T-cell (primary cell): ENCODE results near the gene LGR6. TPM values are rescaled to one million over a fixed set of nuclear protein-coding genes. Genes with fewer than 3 reads are reported as not detected.

Experiments used
- ATAC-seq, 4 experiments: fragments of 200-7000 bp in 3 of 4; fragments of 150-1000 bp in 1 of 4; cut with Tn5 transposase; replicated peaks in 1 of 4; 1 replicate in 3 of 4; 2 replicates in 1 of 4; pipeline ENCODE4 v1.10.0; 2021; ENCODE audit warnings: moderate library complexity in 3 of 4, mild to moderate bottlenecking in 2 of 4, moderate number of reproducible peaks in 1 of 4
- CTCF ChIA-PET, 2 donors: fragments of 300-600 bp; sonication (Branson Sonifier 250); formaldehyde crosslinking; loops; one replicate each; lab custom pipeline; 2022; ENCODE audit warnings: antibody characterized with exemption in 2 of 2; lab: Charles Lee
- POLR2A ChIA-PET, 2 donors: fragments of 300-600 bp; sonication (Branson Sonifier 250); formaldehyde crosslinking; loops; one replicate each; lab custom pipeline; 2022; ENCODE audit warnings: antibody characterized with exemption in 2 of 2; lab: Charles Lee
- DNase-seq, 35 experiments: peaks; one replicate each; pipeline versions ENCODE4 v3.0.0 to v3.0.0-alpha.2; 2013 to 2023
- H3K27ac ChIP-seq: one replicate; pipeline ENCODE4 v1.5.1; 2013; ENCODE audit warnings: low read length
- H3K27me3 ChIP-seq, 2 experiments: replicated peaks in 1 of 2; 1 replicate in 1 of 2; 2 replicates in 1 of 2; pipeline versions ENCODE4 v1.6.1 to v1.7.0; 2013; ENCODE audit warnings: low read length in 1 of 2, mixed read lengths in 1 of 2; ENCODE audit not compliant: control insufficient read depth in 2 of 2, insufficient read depth in 2 of 2; ENCODE audit errors: extremely low read depth in 1 of 2
- H3K36me3 ChIP-seq, 2 donors: 1 replicate in 1 of 2; 2 replicates in 1 of 2; pipeline versions ENCODE4 v1.6.1 to v1.7.0; 2013; ENCODE audit warnings: low read length in 1 of 2; ENCODE audit not compliant: control insufficient read depth in 2 of 2, insufficient read depth in 1 of 2; ENCODE audit errors: extremely low read depth in 1 of 2
- H3K4me1 ChIP-seq, 2 experiments: 1 replicate in 1 of 2; 2 replicates in 1 of 2; pipeline versions ENCODE4 v1.6.1 to v1.7.0; 2013; ENCODE audit warnings: low read length in 2 of 2, mixed read lengths in 1 of 2; ENCODE audit not compliant: insufficient read depth in 2 of 2, control insufficient read depth in 1 of 2; ENCODE audit errors: extremely low read depth in 1 of 2
- H3K4me3 ChIP-seq, 2 donors: 1 replicate in 1 of 2; 2 replicates in 1 of 2; pipeline versions ENCODE4 v1.5.1 to v1.7.0; 2013; ENCODE audit warnings: mild to moderate bottlenecking in 2 of 2, low read length in 1 of 2, moderate library complexity in 1 of 2; ENCODE audit not compliant: control insufficient read depth in 1 of 2; ENCODE audit errors: extremely low read depth in 1 of 2
- H3K9me3 ChIP-seq: 2 replicates; pipeline ENCODE4 v1.7.0; 2013
- H3K27ac Mint-ChIP-seq, 2 donors: one replicate each; pipeline ENCODE4 v1.8.0; 2020 to 2021; ENCODE audit warnings: mild to moderate bottlenecking in 2 of 2, mixed read lengths in 2 of 2
- H3K27me3 Mint-ChIP-seq, 2 donors: one replicate each; pipeline ENCODE4 v1.8.0; 2021 to 2022; ENCODE audit warnings: mixed read lengths in 2 of 2
- H3K36me3 Mint-ChIP-seq: one replicate; pipeline ENCODE4 v1.8.0; 2021; ENCODE audit warnings: mixed read lengths
- H3K4me1 Mint-ChIP-seq, 3 donors: one replicate each; pipeline ENCODE4 v1.8.0; 2020 to 2022; ENCODE audit warnings: mixed read lengths in 3 of 3, mild to moderate bottlenecking in 1 of 3
- H3K4me3 Mint-ChIP-seq, 3 donors: one replicate each; pipeline ENCODE4 v1.8.0; 2020 to 2022; ENCODE audit warnings: mild to moderate bottlenecking in 3 of 3, mixed read lengths in 3 of 3, moderate library complexity in 3 of 3
- H3K9me3 Mint-ChIP-seq, 3 donors: one replicate each; pipeline ENCODE4 v1.8.0; 2020 to 2022; ENCODE audit warnings: mixed read lengths in 3 of 3
- WGBS: methylation state at CpG from one replicate; pipeline ENCODE4 v1.1.5; 2013; ENCODE audit warnings: missing lambda C conversion rate; ENCODE audit not compliant: insufficient coverage; 5-methylcytosine and 5-hydroxymethylcytosine counted together
- total RNA-seq, 35 experiments: library from RNA in 6 of 35; stranded (reverse) in 6 of 35; fragments of 120-200 nt in 1 of 35; gene quantifications; one replicate each; pipeline versions ENCODE4 v1.2.1 to v1.2.4 and lab custom pipeline; 2013 to 2026

The LGR6 gene
- total RNA-seq, 5 donors from 2014 or later (not counting 1 experiment from before 2014, with no cell fraction given) = 0.58 to 13.1 (median 1.8) TPM

GRCh38 chr1:202161151-202162046, 32.2 kb upstream of the LGR6 start:
- Histone ChIP-seq H3K4me1 (peaks cover 64 to 100% of the 10 kb centered on the region in 2 experiments), H3K27me3 (no peaks in the 10 kb centered on the region), H3K9me3 (no peaks in the 10 kb centered on the region), H3K27ac (peak overlapping the region; percentile 95), H3K36me3 (peaks cover 4 to 19% of the 10 kb centered on the region in 2 donors), H3K4me3 (peak overlapping the region; percentile 72 to 95)
- ChIA-PET CTCF (no interaction called here), POLR2A (interaction anchor here in 1 of 2 donors (0.6 kb wide), 1 partner anchor 39 kb away, joined by 4 read pairs; no protein-coding TSS in a partner anchor)
- Mint-ChIP-seq H3K27ac (peak overlapping the region; percentile 99), H3K36me3 (peaks cover 3% of the 10 kb centered on the region), H3K27me3 (no peaks in the 10 kb centered on the region), H3K4me1 (peaks cover 84 to 95% (median 88%) of the 10 kb centered on the region in 3 donors), H3K4me3 (peak overlapping the region; percentile 90 to 92 (median 92)), H3K9me3 (no peaks in the 10 kb centered on the region)
- DNase-seq (no peak), ATAC-seq (no peak)
- WGBS = 13% methylated on average over 11 of the region's 22 CpGs

- ChIA-PET CTCF (no interaction called here), POLR2A (interaction anchor here in 1 of 2 donors (0.6 kb wide), 1 partner anchor 38 kb away, joined by 4 read pairs; no protein-coding TSS in a partner anchor)
- Mint-ChIP-seq H3K4me1 (peaks cover 84 to 95% (median 86%) of the 10 kb centered on the region in 3 donors), H3K27ac (peak overlapping the region; percentile 82 to 99), H3K36me3 (peaks cover 3% of the 10 kb centered on the region), H3K27me3 (no peaks in the 10 kb centered on the region), H3K4me3 (peak overlapping the region; percentile 90 to 92 (median 92)), H3K9me3 (no peaks in the 10 kb centered on the region)
- peak in 4 of 35 experiments; percentile 11 to 59 (median 34) for DNase-seq
- Histone ChIP-seq H3K9me3 (no peaks in the 10 kb centered on the region), H3K27ac (peak overlapping the region; percentile 95), H3K36me3 (peaks cover 2 to 13% of the 10 kb centered on the region in 2 donors), H3K27me3 (no peaks in the 10 kb centered on the region), H3K4me3 (peak overlapping the region; percentile 19 to 95), H3K4me1 (peaks cover 63 to 98% of the 10 kb centered on the region in 2 experiments)
- WGBS = no CpG with 5 or more reads among the region's 4 CpGs
- peak in 2 of 4 experiments; percentile 4 to 13 for ATAC-seq
Observed at GRCh38 chr1:202162047-202162417, 31.6 kb upstream of the LGR6 start.

DNA sequence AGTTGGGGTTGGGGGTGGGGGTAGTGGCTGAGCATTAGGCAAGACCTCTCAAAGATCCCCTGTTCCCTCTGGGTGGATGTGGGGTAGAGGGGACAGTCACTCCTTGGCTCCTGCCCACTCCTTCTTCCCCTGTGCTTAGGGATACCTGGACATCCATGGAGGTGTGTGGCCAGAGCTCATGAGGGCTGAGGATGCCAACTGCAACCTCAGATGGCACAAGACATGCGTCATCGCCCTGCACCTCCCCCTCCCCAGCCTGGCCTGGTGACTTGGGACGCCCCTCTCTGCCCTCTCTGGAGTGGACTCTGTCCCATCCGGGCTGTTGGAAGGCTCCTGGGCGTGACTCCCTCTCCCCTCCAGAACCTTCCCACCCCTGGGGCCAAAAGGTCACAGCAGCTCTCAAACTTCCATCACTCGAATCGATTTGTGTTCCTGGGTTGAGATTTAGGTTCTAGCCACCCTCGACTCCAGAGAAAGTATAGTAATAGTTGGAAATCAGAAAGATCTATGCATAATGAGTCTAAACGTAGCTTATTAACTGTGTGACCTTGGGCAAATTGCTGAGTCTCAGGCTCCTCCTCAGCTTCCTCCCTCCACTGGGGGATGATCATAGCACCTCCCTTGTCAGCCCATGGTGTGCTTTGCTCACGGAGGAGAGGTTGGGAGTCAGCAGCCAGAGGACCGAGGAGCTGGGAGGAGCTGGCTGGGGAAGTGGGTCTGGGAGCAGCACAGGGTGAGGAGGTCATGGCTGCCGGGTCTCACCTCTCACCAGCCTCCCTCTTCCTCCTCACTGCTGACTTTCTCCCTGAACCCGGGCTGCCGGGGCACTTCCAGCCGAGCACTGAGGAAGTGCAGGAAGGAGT, 30.9 kb upstream of the LGR6 start:
- 14% methylated on average over 5 of the region's 15 CpGs for WGBS
- peak overlapping the region; percentile 86 to 99 for H3K27ac Mint-ChIP-seq
- peak overlapping the region; percentile 3 to 19 for H3K4me3 ChIP-seq
- no peaks in the 10 kb centered on the region for H3K27me3 ChIP-seq
- DNase-seq (peak in 1 of 35 experiments; percentile 55), ATAC-seq (no peak)
- H3K27ac ChIP-seq = peak overlapping the region; percentile 95
- H3K36me3 Mint-ChIP-seq = peaks cover under 1% of the 10 kb centered on the region
- H3K27me3 Mint-ChIP-seq = no peaks in the 10 kb centered on the region
- peaks cover 63 to 92% of the 10 kb centered on the region in 2 experiments for H3K4me1 ChIP-seq
- no peaks in the 10 kb centered on the region for H3K9me3 ChIP-seq
- H3K4me3 Mint-ChIP-seq = peak overlapping the region; percentile 53 to 92 (median 92)
- no peaks in the 10 kb centered on the region for H3K9me3 Mint-ChIP-seq
- CTCF ChIA-PET = interaction anchor here (0.6 to 1.8 kb wide), 3 partner anchors 8 to 78 kb away, joined by 5 to 9 read pairs (median 6); no protein-coding TSS in a partner anchor
- peaks cover 82 to 93% (median 83%) of the 10 kb centered on the region in 3 donors for H3K4me1 Mint-ChIP-seq
- POLR2A ChIA-PET = interaction anchor here (0.6 to 1.0 kb wide), 3 partner anchors 8 to 298 kb away, joined by 3 to 7 read pairs (median 4); no protein-coding TSS in a partner anchor
- H3K36me3 ChIP-seq = peaks cover 0 to 7% of the 10 kb centered on the region in 2 donors

DNA sequence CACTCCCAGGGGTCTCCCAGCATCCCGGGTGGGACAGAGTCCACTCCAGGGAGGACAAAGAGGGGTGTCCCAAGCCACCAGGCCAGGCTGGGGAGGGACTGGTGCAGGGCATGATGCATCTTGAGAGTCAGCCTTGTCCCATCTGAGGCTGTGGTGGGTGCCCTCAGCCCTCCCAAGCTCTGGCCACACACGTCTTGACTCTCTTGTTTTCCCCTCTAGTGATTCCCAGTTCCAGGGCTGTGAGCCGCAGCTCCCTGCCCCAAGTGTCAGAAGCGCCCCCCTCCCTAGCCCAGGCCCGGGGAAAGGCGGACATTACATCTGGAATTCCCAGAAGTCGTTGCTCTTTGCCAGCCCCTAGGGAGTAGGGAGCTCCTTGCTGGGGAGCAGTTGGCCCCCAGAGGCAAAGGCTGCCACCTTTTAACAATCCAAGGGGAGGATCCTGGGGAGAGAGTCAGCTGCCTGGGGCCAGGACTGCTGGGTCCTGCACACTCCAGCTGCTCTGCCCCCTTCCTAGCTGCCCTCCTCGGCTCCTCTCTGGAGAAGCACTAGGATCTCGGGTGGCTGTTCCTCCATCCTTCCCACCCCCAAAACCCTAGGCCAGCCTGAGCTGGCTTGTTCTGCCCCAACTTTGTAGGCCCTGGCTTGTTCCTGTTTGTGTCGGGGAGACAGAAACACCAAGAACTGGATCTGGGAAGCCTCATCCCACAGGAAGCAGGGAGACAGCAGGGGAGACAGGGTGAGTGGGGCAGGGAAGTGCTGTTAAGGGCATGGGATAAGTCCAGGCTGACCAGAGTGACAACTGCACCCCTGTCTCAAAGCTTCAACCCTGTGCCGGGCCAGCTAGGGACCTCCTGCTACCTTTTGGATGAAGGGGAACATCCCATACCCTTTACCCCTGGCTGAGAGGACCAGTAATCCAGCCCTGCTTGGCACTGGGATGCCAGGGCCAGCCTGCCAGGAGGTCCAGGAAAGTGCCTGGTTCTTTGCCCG, 30.0 kb upstream of the LGR6 start:
- Mint-ChIP-seq H3K4me1 (peaks cover 73 to 84% (median 74%) of the 10 kb centered on the region in 3 donors), H3K36me3 (no peaks in the 10 kb centered on the region), H3K9me3 (no peaks in the 10 kb centered on the region), H3K4me3 (peak overlapping the region in 1 of 3 donors; percentile 92), H3K27ac (no peak overlapping the region), H3K27me3 (no peaks in the 10 kb centered on the region)
- POLR2A ChIA-PET = interaction anchor here in 1 of 2 donors (0.6 to 1.0 kb wide), 2 partner anchors 9 to 299 kb away, joined by 3 to 7 read pairs; no protein-coding TSS in a partner anchor
- Histone ChIP-seq H3K4me3 (peak overlapping the region in 1 of 2 donors; percentile 19), H3K36me3 (no peaks in the 10 kb centered on the region), H3K27me3 (no peaks in the 10 kb centered on the region), H3K27ac (peak overlapping the region; percentile 95), H3K4me1 (peaks cover 58 to 83% of the 10 kb centered on the region in 2 experiments), H3K9me3 (no peaks in the 10 kb centered on the region)
- DNase-seq (no peak), ATAC-seq (no peak)
- 71% methylated on average over 6 of the region's 12 CpGs for WGBS
- CTCF ChIA-PET = interaction anchor here (0.6 to 1.8 kb wide), 3 partner anchors 9 to 1498 kb away, joined by 5 to 9 read pairs (median 6); no protein-coding TSS in a partner anchor

DNA sequence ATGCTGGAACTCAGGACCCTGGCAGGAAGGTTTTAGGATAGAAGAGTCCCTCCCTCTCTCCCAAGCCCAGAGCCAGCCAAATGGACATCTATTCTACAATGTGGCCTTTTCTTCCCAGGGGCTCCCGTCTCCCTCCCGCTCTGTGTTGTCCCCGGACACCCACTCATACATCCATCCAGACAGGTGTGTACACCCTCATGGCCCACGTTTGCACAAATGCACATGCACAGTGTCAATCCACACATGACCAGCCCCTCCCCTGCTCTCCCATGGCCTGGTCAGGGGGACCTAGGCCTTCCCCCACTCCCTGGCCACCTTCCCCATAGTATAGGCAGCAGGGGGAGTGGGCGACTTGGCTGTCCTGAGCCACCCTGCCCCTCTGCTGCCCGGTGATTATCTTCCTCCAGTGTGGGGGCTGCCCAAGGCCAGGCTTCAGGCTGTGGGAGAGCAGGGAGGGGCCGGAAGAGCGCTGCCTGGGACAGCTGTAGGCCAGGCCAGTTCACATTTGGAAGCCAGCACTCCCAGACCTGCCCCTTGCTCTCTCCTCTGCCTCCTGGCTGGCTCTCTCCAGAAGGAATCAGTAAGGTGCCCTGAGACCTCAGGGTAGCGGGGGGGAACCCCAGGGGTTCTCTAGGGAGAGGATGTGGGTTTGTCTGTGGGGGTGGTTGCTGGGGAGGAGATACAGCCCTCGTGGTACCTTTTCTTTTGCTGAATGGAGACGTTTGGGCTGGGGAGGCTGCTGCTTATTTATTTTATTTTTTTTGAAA, 29.1 kb upstream of the LGR6 start:
- CTCF ChIA-PET = interaction anchor here in 1 of 2 donors (1.8 to 2.3 kb wide), 2 partner anchors 9 to 10 kb away, joined by 5 to 9 read pairs; no protein-coding TSS in a partner anchor

More for the DNA sequence above, 29.1 kb upstream of the LGR6 start:
- H3K27me3 ChIP-seq = no peaks in the 10 kb centered on the region
- Mint-ChIP-seq H3K9me3 (no peaks in the 10 kb centered on the region), H3K4me3 (peak overlapping the region; percentile 43 to 92 (median 47)), H3K36me3 (no peaks in the 10 kb centered on the region), H3K27me3 (no peaks in the 10 kb centered on the region), H3K27ac (peak overlapping the region; percentile 64 to 76), H3K4me1 (peaks cover 64 to 75% (median 65%) of the 10 kb centered on the region in 3 donors)
- H3K9me3 ChIP-seq = no peaks in the 10 kb centered on the region
- peak overlapping the region; percentile 2 to 19 for H3K4me3 ChIP-seq
- peak overlapping the region; percentile 58 for H3K27ac ChIP-seq
- POLR2A ChIA-PET = no interaction called here
- 43% methylated on average over 7 of the region's 11 CpGs for WGBS
- no peaks in the 10 kb centered on the region for H3K36me3 ChIP-seq
- DNase-seq = peak; percentile 52 to 89 (median 80)
- ATAC-seq = peak; percentile 75 to 90 (median 80)
- H3K4me1 ChIP-seq = peaks cover 51 to 74% of the 10 kb centered on the region in 2 experiments
